OCI-LY1 (cell line): ENCODE data around the gene ELL3.
A peak's percentile ranks its signal among the peaks of the same experiment; 100 is the strongest.

ENCODE experiments used
- CTCF ChIP-seq: fragments of 200-600 bp; sonication (generic), shearing (Covaris generic); IDR thresholded peaks from 2 replicates; pipeline ENCODE4 v1.5.1; 2017; ENCODE audit warnings: mild to moderate bottlenecking, antibody characterized with exemption, low read length, moderate library complexity, mixed read lengths
- EZH2 ChIP-seq: fragments of 200-600 bp; sonication (generic), shearing (Covaris generic); IDR thresholded peaks from 2 replicates; pipeline ENCODE4 v1.8.0; 2017; ENCODE audit warnings: borderline replicate concordance, mixed run types, mild to moderate bottlenecking, antibody characterized with exemption, low read length, moderate library complexity, mixed read lengths

GRCh38 chr15:43775411-43775965 is 1.3 kb downstream of the ELL3 start:
- TF ChIP-seq EZH2, result no peak
- TF ChIP-seq CTCF, result peak; percentile 21; the same call in 1 of the 2 replicates
